Thyroid gland (tissue), 4 donors: ENCODE data around the gene FHIT.

Source experiments
- POLR2A ChIP-seq, 2 donors: fragments of 450-650 bp; IDR thresholded peaks; one replicate each; pipeline ENCODE4 v1.6.1; 2017; ENCODE audit warnings: antibody characterized with exemption in 2 of 2, mild to moderate bottlenecking in 2 of 2, moderate library complexity in 1 of 2
- TF ChIP-seq, protein P1 (sequence below), 6 experiments: fragments of 200-600 bp in 3 of 6; fragments of 450-650 bp in 3 of 6; sonication (generic) in 3 of 6; IDR thresholded peaks; one replicate each; pipeline ENCODE4 v1.5.1; 2016 to 2019; ENCODE audit warnings: antibody characterized with exemption in 6 of 6, mild to moderate bottlenecking in 2 of 6, inconsistent platforms in 1 of 6, moderate library complexity in 1 of 6

GRCh38 chr3:60023189-60023588 lies 1228.1 kb downstream of the FHIT start:
- TF ChIP-seq, protein P1, sequence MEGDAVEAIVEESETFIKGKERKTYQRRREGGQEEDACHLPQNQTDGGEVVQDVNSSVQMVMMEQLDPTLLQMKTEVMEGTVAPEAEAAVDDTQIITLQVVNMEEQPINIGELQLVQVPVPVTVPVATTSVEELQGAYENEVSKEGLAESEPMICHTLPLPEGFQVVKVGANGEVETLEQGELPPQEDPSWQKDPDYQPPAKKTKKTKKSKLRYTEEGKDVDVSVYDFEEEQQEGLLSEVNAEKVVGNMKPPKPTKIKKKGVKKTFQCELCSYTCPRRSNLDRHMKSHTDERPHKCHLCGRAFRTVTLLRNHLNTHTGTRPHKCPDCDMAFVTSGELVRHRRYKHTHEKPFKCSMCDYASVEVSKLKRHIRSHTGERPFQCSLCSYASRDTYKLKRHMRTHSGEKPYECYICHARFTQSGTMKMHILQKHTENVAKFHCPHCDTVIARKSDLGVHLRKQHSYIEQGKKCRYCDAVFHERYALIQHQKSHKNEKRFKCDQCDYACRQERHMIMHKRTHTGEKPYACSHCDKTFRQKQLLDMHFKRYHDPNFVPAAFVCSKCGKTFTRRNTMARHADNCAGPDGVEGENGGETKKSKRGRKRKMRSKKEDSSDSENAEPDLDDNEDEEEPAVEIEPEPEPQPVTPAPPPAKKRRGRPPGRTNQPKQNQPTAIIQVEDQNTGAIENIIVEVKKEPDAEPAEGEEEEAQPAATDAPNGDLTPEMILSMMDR (IDR thresholded peaks at IDR 0.05): no peak
- no peak for TF ChIP-seq POLR2A (IDR thresholded peaks at IDR 0.05)
